ENCODE results near the gene CCR4. TPM values are rescaled to one million over a fixed set of nuclear protein-coding genes. Genes with fewer than 3 reads are reported as not detected.
"Not testable (repeated sequence)": the region's sequence is repeated elsewhere in the genome, so short reads cannot be mapped to it uniquely, and the experiment has no call there.

The CCR4 gene
- total RNA-seq, 2 experiments from 2014 or later: 53.2 to 60.3 TPM

DNA sequence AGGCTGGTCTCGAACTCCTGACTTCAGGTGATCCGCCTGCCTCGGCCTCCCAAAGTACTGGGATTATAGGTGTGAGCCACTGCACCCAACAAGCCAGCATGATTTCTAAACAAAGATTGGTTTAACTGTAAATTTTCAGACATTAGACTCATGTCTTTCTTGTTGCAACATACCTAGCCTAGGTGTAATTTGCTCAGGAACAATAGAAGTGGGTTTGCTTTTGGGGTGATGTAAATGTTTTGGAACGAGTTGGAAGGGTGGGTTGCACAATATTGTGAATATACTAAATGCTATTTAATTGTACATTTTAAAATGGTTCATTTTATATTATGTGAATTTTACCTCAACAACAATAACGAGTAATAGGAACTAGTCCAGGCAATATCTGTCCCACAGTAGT lies 7.1 kb downstream of the CCR4 start:
- POLR2A ChIA-PET: no interaction called here

GRCh38 chr3:32959371-32959770 lies 7.9 kb downstream of the CCR4 start:
- Mint-ChIP-seq H3K27me3 (no peaks in the 10 kb centered on the region), H3K36me3 (ENCODE audit: low read depth) (peaks cover 24% of the 10 kb centered on the region), H3K4me3 (no peak overlapping the region), H3K4me1 (peaks cover 58% of the 10 kb centered on the region), H3K9me3 (peaks cover 6% of the 10 kb centered on the region), H3K27ac (peak overlapping the region; percentile 21)
- POLR2A ChIA-PET: no interaction called here
- no peak for DNase-seq
- CTCF ChIA-PET: interaction anchor here (1.0 to 3.9 kb wide), 2 partner anchors 10 to 11 kb away, joined by 3 to 28 read pairs; partner anchors contain the start of gene CCR4

More for the DNA sequence above, 7.1 kb downstream of the CCR4 start:
- H3K27ac Mint-ChIP-seq: no peak overlapping the region
- H3K36me3 Mint-ChIP-seq (ENCODE audit: low read depth): peaks cover 29% of the 10 kb centered on the region
- H3K27me3 Mint-ChIP-seq: no peaks in the 10 kb centered on the region
- H3K4me3 Mint-ChIP-seq: no peak overlapping the region
- DNase-seq: no peak
- peaks cover 58% of the 10 kb centered on the region for H3K4me1 Mint-ChIP-seq
- peaks cover 4% of the 10 kb centered on the region for H3K9me3 Mint-ChIP-seq
- CTCF ChIA-PET: interaction anchor here (3.9 kb wide), 1 partner anchor 9 kb away, joined by 28 read pairs; the partner anchor contains the start of gene CCR4

GRCh38 chr3:32960404-32961170 lies 9.1 kb downstream of the CCR4 start:
- peaks cover 14% of the 10 kb centered on the region for H3K9me3 Mint-ChIP-seq
- peaks cover 24% of the 10 kb centered on the region for H3K36me3 Mint-ChIP-seq (ENCODE audit: low read depth)
- ChIA-PET CTCF (interaction anchor here (0.6 to 3.9 kb wide), 2 partner anchors 11 to 14 kb away, joined by 4 to 28 read pairs; partner anchors contain the start of gene CCR4), POLR2A (no interaction called here)
- H3K4me3 Mint-ChIP-seq: no peak overlapping the region
- peak overlapping the region; percentile 67 for H3K27ac Mint-ChIP-seq
- peaks cover 56% of the 10 kb centered on the region for H3K4me1 Mint-ChIP-seq
- no peak for DNase-seq
- H3K27me3 Mint-ChIP-seq: no peaks in the 10 kb centered on the region

DNA sequence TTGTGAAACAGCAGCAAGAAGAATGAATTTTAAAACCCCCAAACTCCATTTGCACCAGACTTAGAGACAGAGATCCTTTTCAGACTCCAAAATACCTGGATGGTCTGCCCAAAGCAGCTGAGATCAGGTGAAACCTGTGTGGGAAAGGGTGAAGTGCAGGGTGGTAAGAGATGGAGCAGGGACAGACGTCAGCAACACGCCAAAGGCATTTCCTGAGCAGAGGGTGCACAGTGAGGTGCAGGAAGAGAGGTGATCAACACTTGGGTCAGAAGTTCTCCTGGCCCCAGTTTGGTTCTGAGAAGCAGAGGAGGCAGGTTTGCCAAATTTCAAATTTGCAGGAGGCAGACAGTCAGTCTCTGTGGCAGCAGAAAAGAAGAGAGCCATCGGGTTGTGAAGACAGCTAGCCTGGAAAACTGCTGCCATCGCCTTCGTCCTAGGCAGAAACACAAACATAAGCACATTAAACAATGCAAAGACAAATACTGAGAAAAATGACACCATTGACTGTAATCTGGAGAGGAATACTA lies 9.8 kb downstream of the CCR4 start:
- peaks cover 56% of the 10 kb centered on the region for H3K4me1 Mint-ChIP-seq
- no peak overlapping the region for H3K4me3 Mint-ChIP-seq
- H3K27ac Mint-ChIP-seq: peak overlapping the region; percentile 67
- peaks cover 29% of the 10 kb centered on the region for H3K36me3 Mint-ChIP-seq (ENCODE audit: low read depth)
- ChIA-PET POLR2A (no interaction called here), CTCF (interaction anchor here (0.7 to 3.9 kb wide), 5 partner anchors 12 to 135 kb away, joined by 3 to 28 read pairs (median 3); partner anchors contain the start of gene CCR4)
- H3K27me3 Mint-ChIP-seq: no peaks in the 10 kb centered on the region
- peak; percentile 17 for DNase-seq
- H3K9me3 Mint-ChIP-seq: peaks cover 15% of the 10 kb centered on the region

DNA sequence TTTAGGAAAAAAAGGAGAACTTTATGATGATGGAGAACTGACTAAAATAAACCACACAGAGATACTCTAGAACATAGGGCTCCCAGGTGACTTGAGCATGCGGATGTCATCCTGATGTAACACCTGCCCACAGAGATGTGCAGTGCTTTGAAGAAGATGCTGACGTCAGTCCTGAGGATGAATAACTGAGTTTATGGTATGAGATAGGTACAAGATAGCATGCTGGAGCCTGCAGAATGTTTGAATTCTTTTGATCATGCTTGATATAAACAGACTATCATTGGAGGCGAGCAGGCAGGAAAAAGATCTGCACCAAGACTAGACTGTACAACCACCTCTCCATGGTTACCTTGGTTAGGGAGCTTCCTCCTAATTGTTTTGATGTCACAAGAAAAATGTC lies 12.4 kb downstream of the CCR4 start:
- Mint-ChIP-seq H3K27me3 (no peaks in the 10 kb centered on the region), H3K27ac (no peak overlapping the region), H3K36me3 (ENCODE audit: low read depth) (peaks cover 31% of the 10 kb centered on the region), H3K4me3 (no peak overlapping the region), H3K9me3 (peaks cover 23% of the 10 kb centered on the region), H3K4me1 (peaks cover 46% of the 10 kb centered on the region)
- CTCF ChIA-PET: interaction anchor here (1.2 kb wide), 1 partner anchor 12 kb away, joined by 3 read pairs; no protein-coding TSS in a partner anchor
- DNase-seq: peak; percentile 26
- POLR2A ChIA-PET: no interaction called here

DNA sequence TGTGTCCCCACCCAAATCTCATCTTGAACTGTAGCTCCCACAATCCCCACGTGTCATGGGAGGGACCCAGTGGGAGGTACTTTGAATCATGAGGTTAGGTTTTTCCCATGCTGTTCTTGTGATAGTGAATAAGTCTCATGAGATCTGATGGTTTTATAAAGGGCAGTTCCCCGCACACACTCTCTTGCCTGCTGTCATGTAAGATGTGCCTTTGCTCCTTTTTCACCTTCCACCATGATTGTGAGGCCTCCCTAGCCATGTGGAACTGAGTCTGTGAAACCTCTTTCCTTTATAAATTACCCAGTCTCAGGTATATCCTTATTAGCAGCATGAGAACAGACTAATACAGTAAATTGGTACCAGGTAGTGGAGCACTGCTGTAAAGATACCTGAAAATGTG lies 13.3 kb downstream of the CCR4 start:
- POLR2A ChIA-PET, H3K4me3 Mint-ChIP-seq, DNase-seq, H3K27me3 Mint-ChIP-seq, CTCF ChIA-PET, H3K27ac Mint-ChIP-seq: not testable (repeated sequence)
- peaks cover 36% of the 10 kb centered on the region for H3K4me1 Mint-ChIP-seq
- H3K9me3 Mint-ChIP-seq: peaks cover 23% of the 10 kb centered on the region
- H3K36me3 Mint-ChIP-seq (ENCODE audit: low read depth): peaks cover 31% of the 10 kb centered on the region

DNA sequence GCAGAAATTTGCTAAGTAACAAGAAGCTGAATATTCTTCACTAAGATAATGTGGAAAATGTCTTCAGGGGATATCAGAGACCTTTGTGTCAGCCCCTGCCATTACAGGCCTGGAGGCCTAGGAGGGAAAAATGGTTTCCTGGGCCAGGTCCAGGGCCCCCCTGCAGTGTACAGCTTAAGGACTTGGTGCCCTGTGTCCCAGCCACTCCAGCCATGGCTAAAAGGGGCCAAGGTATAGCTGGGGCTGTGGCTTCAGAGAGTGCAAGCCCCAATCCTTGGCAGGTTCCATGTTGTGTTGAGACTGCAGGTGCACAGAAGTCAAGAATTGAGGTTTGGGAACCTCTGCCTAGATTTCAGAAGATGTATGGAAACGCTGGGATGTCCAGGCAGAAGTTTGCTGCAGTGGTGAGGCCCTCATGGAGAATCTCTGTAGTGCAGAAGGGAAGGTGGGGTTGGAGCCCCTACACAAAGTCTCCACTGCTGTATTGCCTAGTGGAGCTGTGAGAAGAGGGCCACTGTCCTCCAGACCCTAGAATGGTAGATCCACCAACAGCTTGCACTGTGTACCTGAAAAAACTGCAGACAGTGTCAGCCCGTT lies 14.3 kb downstream of the CCR4 start:
- H3K4me3 Mint-ChIP-seq, H3K27me3 Mint-ChIP-seq, DNase-seq, H3K27ac Mint-ChIP-seq, POLR2A ChIA-PET: not testable (repeated sequence)
- CTCF ChIA-PET: interaction anchor here (1.3 kb wide), 1 partner anchor 8 kb away, joined by 3 read pairs; no protein-coding TSS in a partner anchor
- peaks cover 29% of the 10 kb centered on the region for H3K4me1 Mint-ChIP-seq
- H3K9me3 Mint-ChIP-seq: peaks cover 23% of the 10 kb centered on the region
- H3K36me3 Mint-ChIP-seq (ENCODE audit: low read depth): peaks cover 31% of the 10 kb centered on the region

DNA sequence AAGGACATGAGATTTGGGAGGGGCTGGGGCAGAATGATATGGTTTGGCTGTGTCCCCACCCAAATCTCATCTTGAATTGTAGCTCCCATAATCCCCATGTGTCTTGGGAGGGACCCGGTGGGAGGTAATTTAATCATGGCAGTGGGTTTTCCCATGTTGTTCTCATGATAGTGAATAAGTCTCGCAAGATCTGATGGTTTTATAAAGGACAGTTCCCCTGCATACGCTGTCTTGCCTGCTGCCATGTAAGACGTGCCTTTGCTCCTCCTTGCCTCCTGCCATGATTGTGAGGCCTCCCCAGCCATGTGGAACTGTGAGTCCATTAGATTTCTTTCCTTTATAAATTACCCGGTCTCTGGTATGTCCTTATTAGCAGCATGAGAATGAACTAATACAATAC lies 15.2 kb downstream of the CCR4 start:
- H3K27ac Mint-ChIP-seq, H3K4me3 Mint-ChIP-seq, H3K27me3 Mint-ChIP-seq, DNase-seq, POLR2A ChIA-PET: not testable (repeated sequence)
- H3K9me3 Mint-ChIP-seq: peaks cover 23% of the 10 kb centered on the region
- CTCF ChIA-PET: interaction anchor here (1.3 kb wide), 1 partner anchor 7 kb away, joined by 3 read pairs; no protein-coding TSS in a partner anchor
- H3K36me3 Mint-ChIP-seq (ENCODE audit: low read depth): peaks cover 31% of the 10 kb centered on the region
- H3K4me1 Mint-ChIP-seq: peaks cover 20% of the 10 kb centered on the region

- Mint-ChIP-seq H3K36me3 (ENCODE audit: low read depth) (peaks cover 32% of the 10 kb centered on the region), H3K4me3 (no peak overlapping the region), H3K4me1 (peaks cover 27% of the 10 kb centered on the region), H3K27ac (no peak overlapping the region), H3K27me3 (no peaks in the 10 kb centered on the region), H3K9me3 (peaks cover 23% of the 10 kb centered on the region)
- POLR2A ChIA-PET: interaction anchor here (0.6 kb wide), 1 partner anchor 652 kb away, joined by 3 read pairs; no protein-coding TSS in a partner anchor
- DNase-seq: no peak
- CTCF ChIA-PET: interaction anchor here (0.8 to 1.5 kb wide), 7 partner anchors 8 to 92 kb away, joined by 3 read pairs; no protein-coding TSS in a partner anchor
These were observed 16.9 kb downstream of the CCR4 start for GRCh38 chr3:32968166-32968919.

DNA sequence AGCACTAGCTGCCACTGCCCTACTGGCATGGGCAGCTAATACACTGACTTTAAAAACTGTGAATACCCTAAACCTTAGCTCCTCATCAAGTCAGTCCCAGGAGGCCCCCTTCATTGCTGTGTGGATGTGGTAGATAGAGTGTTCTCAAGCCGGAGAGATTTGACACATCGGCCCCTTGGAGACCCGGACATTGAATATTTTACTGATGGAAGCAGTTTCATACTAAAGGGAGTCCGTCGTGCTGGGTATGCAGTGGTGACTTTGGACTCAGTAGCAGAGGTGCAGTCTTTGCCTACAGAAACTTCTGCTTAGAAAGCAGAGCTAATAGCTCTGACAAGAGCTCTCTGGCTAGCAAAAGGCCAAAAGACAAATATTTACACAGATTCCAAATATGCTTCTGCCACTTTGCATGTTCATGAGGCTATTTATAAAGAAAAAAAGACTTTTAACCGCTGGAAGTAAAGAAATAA lies 17.5 kb downstream of the CCR4 start:
- Mint-ChIP-seq H3K4me3 (no peak overlapping the region), H3K4me1 (peaks cover 29% of the 10 kb centered on the region), H3K36me3 (ENCODE audit: low read depth) (peaks cover 31% of the 10 kb centered on the region), H3K27ac (no peak overlapping the region), H3K27me3 (no peaks in the 10 kb centered on the region), H3K9me3 (peaks cover 22% of the 10 kb centered on the region)
- ChIA-PET POLR2A (interaction anchor here (0.6 kb wide), 1 partner anchor 652 kb away, joined by 3 read pairs; no protein-coding TSS in a partner anchor), CTCF (interaction anchor here (0.8 to 1.9 kb wide), 5 partner anchors 10 to 91 kb away, joined by 3 read pairs; no protein-coding TSS in a partner anchor)
- no peak for DNase-seq

- POLR2A ChIA-PET: no interaction called here
- H3K4me3 Mint-ChIP-seq: no peak overlapping the region
- H3K27me3 Mint-ChIP-seq: no peaks in the 10 kb centered on the region
- peaks cover 16% of the 10 kb centered on the region for H3K9me3 Mint-ChIP-seq
- peaks cover 28% of the 10 kb centered on the region for H3K36me3 Mint-ChIP-seq (ENCODE audit: low read depth)
- no peak overlapping the region for H3K27ac Mint-ChIP-seq
- CTCF ChIA-PET: interaction anchor here (1.9 kb wide), 1 partner anchor 11 kb away, joined by 3 read pairs; no protein-coding TSS in a partner anchor
- H3K4me1 Mint-ChIP-seq: peaks cover 28% of the 10 kb centered on the region
- DNase-seq: no peak
These were observed 18.2 kb downstream of the CCR4 start for GRCh38 chr3:32969656-32970055.

GRCh38 chr3:32971291-32971690 lies 19.8 kb downstream of the CCR4 start:
- H3K27ac Mint-ChIP-seq, POLR2A ChIA-PET, DNase-seq, H3K4me3 Mint-ChIP-seq, H3K27me3 Mint-ChIP-seq: not testable (repeated sequence)
- H3K9me3 Mint-ChIP-seq: peaks cover 10% of the 10 kb centered on the region
- H3K4me1 Mint-ChIP-seq: peaks cover 41% of the 10 kb centered on the region
- H3K36me3 Mint-ChIP-seq (ENCODE audit: low read depth): peaks cover 18% of the 10 kb centered on the region
- CTCF ChIA-PET: interaction anchor here (0.7 to 2.1 kb wide), 5 partner anchors 15 to 44 kb away, joined by 3 to 7 read pairs (median 3); no protein-coding TSS in a partner anchor
